Measurements from ENCODE around the gene APC2.

APC2 gene

GRCh38 chr19:1449467-1450442, at the start of gene APC2:
Gene APC2, plus strand, starts transcription at chr19:1450121. Its CDS starts 2,881 bp downstream, at chr19:1453002.
- peaks cover 19% of the 10 kb centered on the region; the same call in 1 of the 2 replicates for H3K4me1 ChIP-seq (ENCODE audit: control insufficient read depth, insufficient read depth, low read length)
- H3K9ac ChIP-seq (ENCODE audit: low read length): no peak within 1 kb of the TSS
- H3K27ac ChIP-seq (ENCODE audit: low read depth, low read length): no peak within 1 kb of the TSS
- no peaks in the 10 kb centered on the region for H3K36me3 ChIP-seq (ENCODE audit: control insufficient read depth, insufficient read depth, low read length)
- peaks cover 91% of the 10 kb centered on the region for H3K27me3 ChIP-seq (ENCODE audit: control insufficient read depth, insufficient read depth, low read length)
- no peaks in the 10 kb centered on the region for H3K9me3 ChIP-seq (ENCODE audit: control insufficient read depth, insufficient read depth, low read depth, low read length)
- peak within 1 kb of the TSS; percentile 33; the same call in 1 of the 2 replicates for H3K4me3 ChIP-seq (ENCODE audit: low read depth, low read length)

GRCh38 chr19:1400281-1401137, 49.4 kb upstream of the APC2 start:
- Histone ChIP-seq H3K27ac (ENCODE audit: low read depth, low read length) (no peak overlapping the region), H3K27me3 (ENCODE audit: control insufficient read depth, insufficient read depth, low read length) (no peaks in the 10 kb centered on the region), H3K4me1 (ENCODE audit: control insufficient read depth, insufficient read depth, low read length) (peaks cover 8% of the 10 kb centered on the region), H3K4me3 (ENCODE audit: low read depth, low read length) (peak overlapping the region; percentile 84), H3K36me3 (ENCODE audit: control insufficient read depth, insufficient read depth, low read length) (0 out of 2 replicates have a peak, but pooled peaks cover 4% of the 10 kb centered on the region), H3K9me3 (ENCODE audit: control insufficient read depth, insufficient read depth, low read depth, low read length) (no peaks in the 10 kb centered on the region), H3K9ac (ENCODE audit: low read length) (peak overlapping the region; percentile 29)

- Histone ChIP-seq H3K9ac (ENCODE audit: low read length) (peak within 1 kb of the TSS; percentile 29), H3K27me3 (ENCODE audit: control insufficient read depth, insufficient read depth, low read length) (no peaks in the 10 kb centered on the region), H3K9me3 (ENCODE audit: control insufficient read depth, insufficient read depth, low read depth, low read length) (no peaks in the 10 kb centered on the region), H3K4me3 (ENCODE audit: low read depth, low read length) (peak within 1 kb of the TSS; percentile 84), H3K27ac (ENCODE audit: low read depth, low read length) (no peak within 1 kb of the TSS), H3K36me3 (ENCODE audit: control insufficient read depth, insufficient read depth, low read length) (0 out of 2 replicates have a peak, but pooled peaks cover 4% of the 10 kb centered on the region), H3K4me1 (ENCODE audit: control insufficient read depth, insufficient read depth, low read length) (peaks cover 7% of the 10 kb centered on the region)
Measured at GRCh38 chr19:1401138-1401888, 48.6 kb upstream of the APC2 start, which contains the start of gene GAMT. Gene GAMT, minus strand, starts transcription at chr19:1401542. Its CDS starts 66 bp downstream, at chr19:1401476.

- Histone ChIP-seq H3K4me3 (ENCODE audit: low read depth, low read length) (peak overlapping the region; percentile 84), H3K9me3 (ENCODE audit: control insufficient read depth, insufficient read depth, low read depth, low read length) (no peaks in the 10 kb centered on the region), H3K27me3 (ENCODE audit: control insufficient read depth, insufficient read depth, low read length) (no peaks in the 10 kb centered on the region), H3K9ac (ENCODE audit: low read length) (peak overlapping the region; percentile 17), H3K4me1 (ENCODE audit: control insufficient read depth, insufficient read depth, low read length) (peaks cover 4% of the 10 kb centered on the region), H3K36me3 (ENCODE audit: control insufficient read depth, insufficient read depth, low read length) (0 out of 2 replicates have a peak, but pooled peaks cover 4% of the 10 kb centered on the region), H3K27ac (ENCODE audit: low read depth, low read length) (no peak overlapping the region)
Measured at GRCh38 chr19:1401889-1402217, 48.1 kb upstream of the APC2 start.

- no peak overlapping the region for H3K4me3 ChIP-seq (ENCODE audit: low read depth, low read length)
- H3K36me3 ChIP-seq (ENCODE audit: control insufficient read depth, insufficient read depth, low read length): 0 out of 2 replicates have a peak, but pooled peaks cover 4% of the 10 kb centered on the region
- H3K9ac ChIP-seq (ENCODE audit: low read length): no peak overlapping the region
- no peaks in the 10 kb centered on the region for H3K27me3 ChIP-seq (ENCODE audit: control insufficient read depth, insufficient read depth, low read length)
- no peak overlapping the region for H3K27ac ChIP-seq (ENCODE audit: low read depth, low read length)
- peaks cover 4% of the 10 kb centered on the region for H3K4me1 ChIP-seq (ENCODE audit: control insufficient read depth, insufficient read depth, low read length)
- H3K9me3 ChIP-seq (ENCODE audit: control insufficient read depth, insufficient read depth, low read depth, low read length): no peaks in the 10 kb centered on the region
Measured at GRCh38 chr19:1402411-1403070, 47.4 kb upstream of the APC2 start.

- Histone ChIP-seq H3K27ac (ENCODE audit: low read depth, low read length) (peak overlapping the region; percentile 66; the same call in 1 of the 2 replicates), H3K4me1 (ENCODE audit: control insufficient read depth, insufficient read depth, low read length) (peaks cover 34% of the 10 kb centered on the region), H3K27me3 (ENCODE audit: control insufficient read depth, insufficient read depth, low read length) (no peaks in the 10 kb centered on the region), H3K36me3 (ENCODE audit: control insufficient read depth, insufficient read depth, low read length) (peaks cover 19% of the 10 kb centered on the region), H3K4me3 (ENCODE audit: low read depth, low read length) (peak overlapping the region; percentile 74), H3K9me3 (ENCODE audit: control insufficient read depth, insufficient read depth, low read depth, low read length) (no peaks in the 10 kb centered on the region), H3K9ac (ENCODE audit: low read length) (peak overlapping the region; percentile 71)
Measured at GRCh38 chr19:1406774-1407527, 43.0 kb upstream of the APC2 start.

GRCh38 chr19:1407528-1408299, 42.2 kb upstream of the APC2 start, which contains the start of gene DAZAP1:
Gene DAZAP1, plus strand, starts transcription at chr19:1407586. Its CDS starts 188 bp downstream, at chr19:1407774.
- H3K27me3 ChIP-seq (ENCODE audit: control insufficient read depth, insufficient read depth, low read length): no peaks in the 10 kb centered on the region
- peak within 1 kb of the TSS; percentile 87 for H3K4me3 ChIP-seq (ENCODE audit: low read depth, low read length)
- peak within 1 kb of the TSS; percentile 94 for H3K27ac ChIP-seq (ENCODE audit: low read depth, low read length)
- H3K9me3 ChIP-seq (ENCODE audit: control insufficient read depth, insufficient read depth, low read depth, low read length): no peaks in the 10 kb centered on the region
- peaks cover 22% of the 10 kb centered on the region for H3K36me3 ChIP-seq (ENCODE audit: control insufficient read depth, insufficient read depth, low read length)
- peak within 1 kb of the TSS; percentile 91 for H3K9ac ChIP-seq (ENCODE audit: low read length)
- H3K4me1 ChIP-seq (ENCODE audit: control insufficient read depth, insufficient read depth, low read length): peaks cover 31% of the 10 kb centered on the region

- Histone ChIP-seq H3K27me3 (ENCODE audit: control insufficient read depth, insufficient read depth, low read length) (no peaks in the 10 kb centered on the region), H3K36me3 (ENCODE audit: control insufficient read depth, insufficient read depth, low read length) (peaks cover 30% of the 10 kb centered on the region)
Measured at GRCh38 chr19:1408300-1409203, 41.4 kb upstream of the APC2 start.

More at GRCh38 chr19:1408300-1409203, 41.4 kb upstream of the APC2 start:
- Histone ChIP-seq H3K4me1 (ENCODE audit: control insufficient read depth, insufficient read depth, low read length) (peaks cover 30% of the 10 kb centered on the region), H3K27ac (ENCODE audit: low read depth, low read length) (peak overlapping the region; percentile 94), H3K9ac (ENCODE audit: low read length) (peak overlapping the region; percentile 91), H3K4me3 (ENCODE audit: low read depth, low read length) (peak overlapping the region; percentile 87), H3K9me3 (ENCODE audit: control insufficient read depth, insufficient read depth, low read depth, low read length) (no peaks in the 10 kb centered on the region)

Measured in HUES6 (cell line).